B cell (primary cell): Measurements from ENCODE around the gene DCTPP1. TPM values are rescaled to one million over a fixed set of nuclear protein-coding genes. Genes with fewer than 3 reads are reported as not detected.
"Not testable (repeated sequence)": the region's sequence is repeated elsewhere in the genome, so short reads cannot be mapped to it uniquely, and the experiment has no call there.

Source experiments
- ATAC-seq: fragments of 200-7000 bp; cut with Tn5 transposase; one replicate; pipeline ENCODE4 v1.10.0; 2021; ENCODE audit warnings: low read depth, mild to moderate bottlenecking, moderate number of reproducible peaks, moderate library complexity
- CTCF ChIA-PET: fragments of 350-600 bp; sonication (Branson Sonifier 250); formaldehyde crosslinking; loops from one replicate; lab custom pipeline; 2021; ENCODE audit warnings: antibody characterized with exemption, inconsistent platforms; lab: Charles Lee
- POLR2A ChIA-PET: fragments of 350-600 bp; sonication (Branson Sonifier 250); formaldehyde crosslinking; loops from one replicate; lab custom pipeline; 2021; ENCODE audit warnings: antibody characterized with exemption; lab: Charles Lee
- DNase-seq: peaks from one replicate; pipeline ENCODE4 v3.0.0; 2013
- H2AFZ ChIP-seq: 2 replicates; pipeline ENCODE4 v1.6.1; 2012; ENCODE audit warnings: mild to moderate bottlenecking, low read depth, low read length; ENCODE audit not compliant: insufficient read depth, poor library complexity, severe bottlenecking
- H3K27ac ChIP-seq, 2 donors: 1 replicate in 1 of 2; 2 replicates in 1 of 2; pipeline ENCODE4 v1.5.1; 2012 to 2013; ENCODE audit warnings: low read length in 2 of 2, mild to moderate bottlenecking in 2 of 2, moderate library complexity in 1 of 2
- H3K27me3 ChIP-seq, 4 experiments: fragments of 200-600 bp in 1 of 4; sonication (generic) in 1 of 4; replicated peaks in 1 of 4; 1 replicate in 2 of 4; 2 replicates in 2 of 4; pipeline versions ENCODE4 v1.6.1 to v1.7.0; 2013 to 2016; ENCODE audit warnings: low read length in 3 of 4, mild to moderate bottlenecking in 2 of 4, mixed read lengths in 1 of 4, moderate library complexity in 1 of 4; ENCODE audit not compliant: insufficient read depth in 4 of 4, control insufficient read depth in 3 of 4; ENCODE audit errors: control extremely low read depth in 1 of 4
- H3K36me3 ChIP-seq, 2 experiments: replicated peaks in 1 of 2; 1 replicate in 1 of 2; 2 replicates in 1 of 2; pipeline versions ENCODE4 v1.6.1 to v1.7.1; 2013; ENCODE audit warnings: low read length in 1 of 2; ENCODE audit not compliant: insufficient read depth in 2 of 2, control insufficient read depth in 1 of 2; ENCODE audit errors: control extremely low read depth in 1 of 2, extremely low read depth in 1 of 2
- H3K4me1 ChIP-seq, 2 donors: fragments of 200-600 bp in 1 of 2; sonication (generic) in 1 of 2; 1 replicate in 1 of 2; 2 replicates in 1 of 2; pipeline versions ENCODE4 v1.5.1 to v1.6.1; 2013 to 2017; ENCODE audit warnings: low read length in 2 of 2; ENCODE audit not compliant: control insufficient read depth in 2 of 2, insufficient read depth in 2 of 2
- H3K4me2 ChIP-seq: replicated peaks from 2 replicates; pipeline ENCODE3; 2012; ENCODE audit warnings: mild to moderate bottlenecking, low read depth, low read length; ENCODE audit not compliant: poor library complexity, severe bottlenecking
- H3K4me3 ChIP-seq, 5 experiments: fragments of 200-600 bp in 1 of 5; sonication (generic) in 1 of 5; 1 replicate in 3 of 5; 2 replicates in 2 of 5; pipeline versions ENCODE4 v1.5.1 to v1.7.0; 2011 to 2016; ENCODE audit warnings: low read length in 4 of 5, mild to moderate bottlenecking in 4 of 5, low read depth in 2 of 5, control low read depth in 1 of 5, moderate library complexity in 1 of 5; ENCODE audit not compliant: insufficient read depth in 1 of 5; ENCODE audit errors: control extremely low read depth in 1 of 5, extremely low read depth in 1 of 5
- H3K79me2 ChIP-seq: fragments of 200-600 bp; sonication (generic); one replicate; pipeline ENCODE4 v1.6.0; 2016; ENCODE audit warnings: low read length; ENCODE audit not compliant: control insufficient read depth, insufficient read depth
- H3K9ac ChIP-seq: fragments of 200-600 bp; sonication (generic); 2 replicates; pipeline ENCODE4 v1.6.1; 2017; ENCODE audit warnings: mild to moderate bottlenecking, low read length, moderate library complexity
- H3K9me3 ChIP-seq, 3 donors: one replicate each; pipeline versions ENCODE4 v1.6.1 to v1.7.1; 2013; ENCODE audit warnings: low read length in 2 of 3; ENCODE audit not compliant: control insufficient read depth in 2 of 3, insufficient read depth in 1 of 3; ENCODE audit errors: control extremely low read depth in 1 of 3
- H4K20me1 ChIP-seq: 2 replicates; pipeline ENCODE4 v1.6.0; 2012; ENCODE audit warnings: mild to moderate bottlenecking, low read length; ENCODE audit not compliant: insufficient read depth, control insufficient read depth, poor library complexity, severe bottlenecking
- H3K27ac Mint-ChIP-seq: one replicate; pipeline ENCODE4 v1.8.0; 2021; ENCODE audit warnings: mixed read lengths
- H3K27me3 Mint-ChIP-seq: one replicate; pipeline ENCODE4 v1.8.0; 2021; ENCODE audit warnings: mixed read lengths
- H3K4me1 Mint-ChIP-seq: one replicate; pipeline ENCODE4 v1.8.0; 2021; ENCODE audit warnings: mixed read lengths
- H3K4me3 Mint-ChIP-seq: one replicate; pipeline ENCODE4 v1.8.0; 2021; ENCODE audit warnings: mixed read lengths
- H3K9me3 Mint-ChIP-seq: one replicate; pipeline ENCODE4 v1.8.0; 2022; ENCODE audit warnings: mixed read lengths; ENCODE audit not compliant: insufficient read depth
- EZH2 ChIP-seq: IDR thresholded peaks from 2 replicates; pipeline ENCODE4 v1.6.1; 2012; ENCODE audit warnings: borderline replicate concordance, low read depth, mild to moderate bottlenecking, moderate library complexity, low read length; ENCODE audit not compliant: insufficient read depth, poor library complexity, severe bottlenecking
- WGBS: methylation state at CpG from one replicate; pipeline ENCODE4 v1.1.5; 2013; ENCODE audit warnings: missing lambda C conversion rate; ENCODE audit not compliant: insufficient coverage; 5-methylcytosine and 5-hydroxymethylcytosine counted together
- intact Hi-C: fragments of 100-400 bp; cut with micrococcal nuclease; formaldehyde crosslinking; loops from one replicate; pipeline ENCODE4 v1.10.0; 2022
- polyA plus RNA-seq: library from polyadenylated mRNA; depleted of rRNA; stranded (reverse); fragments of >200 nt; gene quantifications from 2 replicates; pipeline ENCODE4 v1.2.3, GENCODE V29; 2012
- total RNA-seq, 2 donors: library from RNA; stranded (reverse); fragments of 120-200 nt in 1 of 2; gene quantifications; 1 replicate in 1 of 2; 2 replicates in 1 of 2; pipeline versions ENCODE4 v1.2.3 to v1.2.4, GENCODE V29; 2013 to 2022
- TF ChIP-seq, protein P1 (sequence below): fragments of 200-600 bp; IDR thresholded peaks from one replicate; pipeline ENCODE4 v1.8.0; 2022; ENCODE audit warnings: antibody characterized with exemption, mild to moderate bottlenecking

Gene DCTPP1
- total and polyA plus RNA-seq, 2 donors (not counting 1 experiment from before 2014, with no cell fraction given): 25.0 to 30.3 TPM

DNA sequence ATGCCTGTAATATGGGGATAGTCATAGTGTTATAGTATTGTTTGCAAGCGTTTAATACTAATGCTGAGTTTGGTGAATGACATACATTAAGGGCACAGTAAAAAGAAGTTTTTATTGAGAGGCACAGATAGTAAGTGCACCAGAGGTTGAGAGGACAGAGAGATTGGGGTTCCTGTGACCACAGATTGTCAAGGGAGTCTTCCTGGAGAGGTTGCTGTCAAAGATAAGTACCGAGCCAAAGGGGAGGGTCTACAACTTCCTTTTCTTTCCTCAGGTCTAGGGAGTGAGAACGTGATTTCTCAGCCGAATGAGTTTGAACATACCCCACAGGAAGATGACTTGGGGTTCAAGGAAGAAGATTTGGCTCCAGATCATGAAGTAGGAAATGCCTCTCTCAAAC, 32.8 kb downstream of the DCTPP1 start:
- Histone ChIP-seq H3K9ac (no peak overlapping the region), H3K36me3 (peaks cover 0 to 16% of the 10 kb centered on the region in 2 experiments), H3K4me1 (peaks cover 16 to 39% of the 10 kb centered on the region in 2 donors), H3K4me2 (no peak overlapping the region), H3K9me3 (no peaks in the 10 kb centered on the region), H4K20me1 (peaks cover 25% of the 10 kb centered on the region), H3K4me3 (no peak overlapping the region), H3K27ac (no peak overlapping the region), H3K27me3 (no peaks in the 10 kb centered on the region), H3K79me2 (peaks cover 30% of the 10 kb centered on the region), H2AFZ (no peak overlapping the region)
- POLR2A ChIA-PET: interaction anchor here (1.4 to 4.7 kb wide), 2 partner anchors 10 to 15 kb away, joined by 4 to 51 read pairs; partner anchors contain the start of genes SEPTIN1 and ZNF771
- DNase-seq (no peak), ATAC-seq (no peak)
- WGBS: 100% methylated on average over 1 of the region's 4 CpGs
- H3K27ac Mint-ChIP-seq: no peak overlapping the region
- H3K9me3 Mint-ChIP-seq: no peaks in the 10 kb centered on the region
- peaks cover 30% of the 10 kb centered on the region for H3K4me1 Mint-ChIP-seq
- peaks cover 4% of the 10 kb centered on the region for H3K27me3 Mint-ChIP-seq
- intact Hi-C loops: loop anchor here (10.0 kb wide), 1 partner anchor 532 kb away; the partner anchor contains the start of gene CDIPT
- TF ChIP-seq EZH2: no peak
- TF ChIP-seq, protein P1, sequence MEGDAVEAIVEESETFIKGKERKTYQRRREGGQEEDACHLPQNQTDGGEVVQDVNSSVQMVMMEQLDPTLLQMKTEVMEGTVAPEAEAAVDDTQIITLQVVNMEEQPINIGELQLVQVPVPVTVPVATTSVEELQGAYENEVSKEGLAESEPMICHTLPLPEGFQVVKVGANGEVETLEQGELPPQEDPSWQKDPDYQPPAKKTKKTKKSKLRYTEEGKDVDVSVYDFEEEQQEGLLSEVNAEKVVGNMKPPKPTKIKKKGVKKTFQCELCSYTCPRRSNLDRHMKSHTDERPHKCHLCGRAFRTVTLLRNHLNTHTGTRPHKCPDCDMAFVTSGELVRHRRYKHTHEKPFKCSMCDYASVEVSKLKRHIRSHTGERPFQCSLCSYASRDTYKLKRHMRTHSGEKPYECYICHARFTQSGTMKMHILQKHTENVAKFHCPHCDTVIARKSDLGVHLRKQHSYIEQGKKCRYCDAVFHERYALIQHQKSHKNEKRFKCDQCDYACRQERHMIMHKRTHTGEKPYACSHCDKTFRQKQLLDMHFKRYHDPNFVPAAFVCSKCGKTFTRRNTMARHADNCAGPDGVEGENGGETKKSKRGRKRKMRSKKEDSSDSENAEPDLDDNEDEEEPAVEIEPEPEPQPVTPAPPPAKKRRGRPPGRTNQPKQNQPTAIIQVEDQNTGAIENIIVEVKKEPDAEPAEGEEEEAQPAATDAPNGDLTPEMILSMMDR: no peak
- CTCF ChIA-PET: interaction anchor here (0.7 to 5.0 kb wide), 2 partner anchors 12 to 201 kb away, joined by 3 to 65 read pairs; partner anchors contain the start of gene ZNF771
- peak overlapping the region; percentile 59 for H3K4me3 Mint-ChIP-seq

DNA sequence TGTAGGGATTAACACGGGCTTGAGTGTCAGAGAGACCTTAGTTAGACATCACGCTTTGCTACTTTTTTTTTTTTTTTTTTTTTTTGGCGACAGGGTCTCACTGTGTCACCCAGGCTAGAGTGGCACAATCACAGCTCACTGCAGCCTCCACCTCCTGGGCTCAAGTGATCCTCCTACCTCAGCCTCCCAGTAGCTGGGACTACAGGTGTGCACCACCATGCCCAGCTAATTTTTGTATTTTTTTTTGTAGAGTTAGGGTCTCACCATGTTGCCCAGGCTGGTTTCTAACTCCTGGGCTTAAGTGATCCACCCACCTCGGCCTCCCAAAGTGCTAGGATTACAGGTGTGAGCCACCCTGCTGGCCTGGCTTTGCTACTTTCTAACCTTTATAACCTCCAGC, 33.2 kb downstream of the DCTPP1 start:
- not testable (repeated sequence) for H3K27ac ChIP-seq, ATAC-seq, H3K27me3 ChIP-seq, H3K27me3 Mint-ChIP-seq, H3K9me3 ChIP-seq, H2AFZ ChIP-seq, H3K9me3 Mint-ChIP-seq, DNase-seq, H3K4me3 ChIP-seq, H3K9ac ChIP-seq, H3K27ac Mint-ChIP-seq
- Mint-ChIP-seq H3K4me3 (peak overlapping the region; percentile 59), H3K4me1 (peaks cover 29% of the 10 kb centered on the region)
- Histone ChIP-seq H4K20me1 (peaks cover 25% of the 10 kb centered on the region), H3K4me1 (peaks cover 16 to 39% of the 10 kb centered on the region in 2 donors), H3K4me2 (peak overlapping the region; percentile 87), H3K79me2 (peaks cover 30% of the 10 kb centered on the region), H3K36me3 (peaks cover 0 to 16% of the 10 kb centered on the region in 2 experiments)
- whole genome bisulfite sequencing: 90% methylated on average over 2 of the region's 4 CpGs
- ChIA-PET CTCF (interaction anchor here (1.0 to 5.0 kb wide), 4 partner anchors 12 to 21 kb away, joined by 3 to 65 read pairs (median 7); partner anchors contain the start of genes SEPTIN1 and ZNF771), POLR2A (interaction anchor here (0.8 to 4.7 kb wide), 5 partner anchors 11 to 42 kb away, joined by 3 to 51 read pairs (median 9); partner anchors contain the start of genes CD2BP2, SEPTIN1, TBC1D10B and ZNF771)
- intact Hi-C loops: loop anchor here (10.0 kb wide), 1 partner anchor 532 kb away; the partner anchor contains the start of gene CDIPT
